ENCODE data around the gene PDZD8. TPM values are rescaled to one million over a fixed set of nuclear protein-coding genes. Genes with fewer than 3 reads are reported as not detected.

PDZD8 gene
- total and polyA plus RNA-seq, 9 donors: 9.0 to 19.4 (median 14.7) TPM

- H3K4me1 ChIP-seq (ENCODE audit: control insufficient read depth, insufficient read depth, low read length): no peaks in the 10 kb centered on the region
- no peaks in the 10 kb centered on the region for H3K27me3 ChIP-seq (ENCODE audit: control insufficient read depth, insufficient read depth, low read length)
- no peak overlapping the region for H3K4me3 ChIP-seq (ENCODE audit: low read length)
- DNase-seq: no peak
- no peak overlapping the region for H3K27ac ChIP-seq (ENCODE audit: low read length)
- H3K9me3 ChIP-seq (replicated peaks; ENCODE audit: control insufficient read depth, low read depth, low read length): peaks cover 6% of the 10 kb centered on the region
- peaks cover 3% of the 10 kb centered on the region for H3K36me3 ChIP-seq (ENCODE audit: control insufficient read depth, insufficient read depth, low read length)
These were observed 40.3 kb downstream of the PDZD8 start for GRCh38 chr10:117334926-117335325.

DNA sequence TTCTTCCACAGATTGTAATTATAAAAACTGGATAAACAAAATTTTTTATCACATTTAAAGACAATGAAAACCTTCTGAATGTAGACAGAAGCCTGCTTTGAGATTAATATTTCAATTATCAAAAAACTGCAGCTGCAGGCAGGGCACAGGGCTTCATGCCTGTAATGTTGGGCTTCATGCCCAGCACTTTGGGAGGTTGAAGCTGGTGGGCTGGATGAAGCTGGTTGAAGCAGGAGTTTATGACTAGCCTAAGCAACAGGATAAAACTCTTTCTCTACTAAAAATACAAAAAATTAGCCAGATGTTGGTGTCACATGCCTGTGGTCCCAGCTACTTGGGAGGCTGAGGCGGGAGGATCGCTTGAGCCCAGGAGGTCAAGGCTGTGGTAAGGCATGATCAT lies 41.2 kb downstream of the PDZD8 start:
- no CpG with 5 or more reads among the region's 2 CpGs for WGBS (ENCODE audit: insufficient coverage)
- H3K4me3 ChIP-seq (ENCODE audit: low read length): no peak overlapping the region
- DNase-seq: no peak
- peaks cover 3% of the 10 kb centered on the region for H3K36me3 ChIP-seq (ENCODE audit: control insufficient read depth, insufficient read depth, low read length)
- peaks cover 6% of the 10 kb centered on the region for H3K9me3 ChIP-seq (replicated peaks; ENCODE audit: control insufficient read depth, low read depth, low read length)
- H3K4me1 ChIP-seq (ENCODE audit: control insufficient read depth, insufficient read depth, low read length): no peaks in the 10 kb centered on the region
- no peaks in the 10 kb centered on the region for H3K27me3 ChIP-seq (ENCODE audit: control insufficient read depth, insufficient read depth, low read length)
- no peak overlapping the region for H3K27ac ChIP-seq (ENCODE audit: low read length)

DNA sequence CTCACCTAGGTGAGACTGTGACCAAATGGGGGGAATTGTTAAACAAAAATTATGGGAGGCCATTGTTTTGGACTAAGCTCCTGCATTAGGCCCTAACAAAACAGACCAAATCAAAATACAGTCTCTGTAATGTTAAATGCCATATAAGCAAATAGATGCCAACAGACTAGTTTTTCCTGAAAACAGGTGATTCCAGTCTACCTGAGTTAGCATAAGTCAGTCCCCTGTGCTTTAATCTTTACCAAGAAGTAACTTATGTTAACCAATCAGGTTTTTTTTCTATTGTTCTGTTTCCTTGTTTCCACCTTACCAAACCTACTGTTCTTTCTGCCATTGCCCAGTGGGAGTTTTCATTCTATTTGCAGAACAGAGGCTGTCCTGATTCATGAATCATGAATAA lies 48.0 kb downstream of the PDZD8 start:
- Histone ChIP-seq H3K4me3 (ENCODE audit: low read length) (no peak overlapping the region), H3K9me3 (replicated peaks; ENCODE audit: control insufficient read depth, low read depth, low read length) (no peaks in the 10 kb centered on the region), H3K4me1 (ENCODE audit: control insufficient read depth, insufficient read depth, low read length) (no peaks in the 10 kb centered on the region), H3K27me3 (ENCODE audit: control insufficient read depth, insufficient read depth, low read length) (no peaks in the 10 kb centered on the region), H3K27ac (ENCODE audit: low read length) (no peak overlapping the region), H3K36me3 (ENCODE audit: control insufficient read depth, insufficient read depth, low read length) (no peaks in the 10 kb centered on the region)
- DNase-seq: no peak

- WGBS (ENCODE audit: insufficient coverage): no CpG with 5 or more reads among the region's 2 CpGs
- Histone ChIP-seq H3K27me3 (ENCODE audit: control insufficient read depth, insufficient read depth, low read length) (no peaks in the 10 kb centered on the region), H3K4me1 (ENCODE audit: control insufficient read depth, insufficient read depth, low read length) (no peaks in the 10 kb centered on the region), H3K27ac (ENCODE audit: low read length) (no peak overlapping the region), H3K36me3 (ENCODE audit: control insufficient read depth, insufficient read depth, low read length) (no peaks in the 10 kb centered on the region), H3K9me3 (replicated peaks; ENCODE audit: control insufficient read depth, low read depth, low read length) (no peaks in the 10 kb centered on the region), H3K4me3 (ENCODE audit: low read length) (no peak overlapping the region)
- DNase-seq: no peak
These were observed 50.9 kb downstream of the PDZD8 start for GRCh38 chr10:117324367-117324766.

- H3K27ac ChIP-seq (ENCODE audit: low read length): no peak overlapping the region
- H3K9me3 ChIP-seq (replicated peaks; ENCODE audit: control insufficient read depth, low read depth, low read length): no peaks in the 10 kb centered on the region
- no peaks in the 10 kb centered on the region for H3K4me1 ChIP-seq (ENCODE audit: control insufficient read depth, insufficient read depth, low read length)
- no peak overlapping the region for H3K4me3 ChIP-seq (ENCODE audit: low read length)
- WGBS (ENCODE audit: insufficient coverage): 52% methylated on average over 2 of the region's 4 CpGs
- no peaks in the 10 kb centered on the region for H3K36me3 ChIP-seq (ENCODE audit: control insufficient read depth, insufficient read depth, low read length)
- H3K27me3 ChIP-seq (ENCODE audit: control insufficient read depth, insufficient read depth, low read length): no peaks in the 10 kb centered on the region
- DNase-seq: no peak
These were observed 53.0 kb downstream of the PDZD8 start for GRCh38 chr10:117322260-117322659.

DNA sequence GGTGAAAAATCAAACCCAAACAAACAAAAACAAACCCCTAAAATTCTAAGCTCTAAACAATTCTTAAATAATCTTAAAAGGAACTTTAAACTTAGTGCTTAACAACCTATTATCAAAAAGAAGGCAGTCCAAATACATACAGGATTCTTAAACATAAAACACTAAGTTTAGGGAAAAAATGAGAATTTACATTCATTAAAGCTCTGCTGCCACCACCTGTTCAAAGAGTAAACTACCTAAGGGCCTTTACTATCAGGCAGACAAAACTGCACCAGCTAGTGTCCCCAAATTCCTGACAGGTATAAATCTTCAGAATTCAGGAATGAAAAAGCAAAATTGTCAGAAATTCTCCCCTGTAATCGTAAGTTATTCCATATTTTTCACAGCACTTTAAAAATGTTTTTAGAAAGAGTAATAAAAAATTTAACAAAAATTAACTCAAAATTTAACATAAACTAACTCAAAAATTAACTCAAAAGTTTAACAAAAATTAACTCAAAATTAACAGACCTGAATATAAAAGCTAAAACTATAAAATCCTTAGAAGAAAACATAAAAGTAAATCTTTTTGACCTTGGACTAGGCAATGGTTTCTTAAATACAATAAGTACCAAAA lies 55.1 kb downstream of the PDZD8 start:
- no CpG with 5 or more reads among the region's 1 CpG for WGBS (ENCODE audit: insufficient coverage)
- H3K27me3 ChIP-seq (ENCODE audit: control insufficient read depth, insufficient read depth, low read length): no peaks in the 10 kb centered on the region
- no peaks in the 10 kb centered on the region for H3K9me3 ChIP-seq (replicated peaks; ENCODE audit: control insufficient read depth, low read depth, low read length)
- H3K36me3 ChIP-seq (ENCODE audit: control insufficient read depth, insufficient read depth, low read length): no peaks in the 10 kb centered on the region
- H3K4me3 ChIP-seq (ENCODE audit: low read length): no peak overlapping the region
- H3K27ac ChIP-seq (ENCODE audit: low read length): no peak overlapping the region
- H3K4me1 ChIP-seq (ENCODE audit: control insufficient read depth, insufficient read depth, low read length): no peaks in the 10 kb centered on the region
- peak; percentile 27 for DNase-seq

DNA sequence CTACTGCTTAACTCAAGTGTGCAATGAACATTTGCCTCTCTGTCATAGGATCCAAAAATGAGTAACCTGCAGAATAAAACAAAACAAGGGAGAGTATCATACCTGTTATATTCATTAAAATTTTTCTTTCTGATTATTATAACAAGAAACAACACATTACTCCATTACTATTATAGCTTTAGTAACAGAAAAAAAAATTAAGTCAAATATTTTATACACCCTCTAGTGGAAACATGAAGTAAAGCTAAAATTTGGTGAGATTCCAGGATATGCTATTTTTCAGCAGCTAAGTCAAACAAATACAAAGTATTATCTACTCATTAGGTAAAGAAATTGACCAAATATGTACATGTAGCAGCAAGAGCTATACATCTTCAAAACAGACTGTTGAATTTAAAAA lies 56.3 kb downstream of the PDZD8 start:
- DNase-seq: no peak
- Histone ChIP-seq H3K4me1 (ENCODE audit: control insufficient read depth, insufficient read depth, low read length) (no peaks in the 10 kb centered on the region), H3K36me3 (ENCODE audit: control insufficient read depth, insufficient read depth, low read length) (no peaks in the 10 kb centered on the region), H3K9me3 (replicated peaks; ENCODE audit: control insufficient read depth, low read depth, low read length) (no peaks in the 10 kb centered on the region), H3K27ac (ENCODE audit: low read length) (no peak overlapping the region), H3K27me3 (ENCODE audit: control insufficient read depth, insufficient read depth, low read length) (no peaks in the 10 kb centered on the region), H3K4me3 (ENCODE audit: low read length) (no peak overlapping the region)

DNA sequence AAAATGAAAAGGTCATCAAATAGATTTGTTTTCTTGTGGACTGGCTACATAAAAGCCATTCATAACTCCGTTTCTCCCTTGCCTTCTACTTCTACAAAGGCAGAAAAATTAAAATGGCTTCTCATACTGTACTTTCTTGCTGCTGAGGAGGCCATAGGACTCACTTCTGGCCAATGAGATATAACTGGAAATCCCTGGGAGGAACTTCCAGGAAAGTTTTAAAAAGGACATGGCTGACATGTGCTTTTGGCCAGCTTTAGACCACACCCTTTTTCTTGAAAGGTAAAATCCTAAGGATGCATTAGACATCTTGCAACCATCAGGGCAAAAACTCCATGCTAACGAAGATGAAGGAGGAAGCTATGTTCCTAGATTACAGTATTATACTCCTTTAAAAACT lies 58.5 kb downstream of the PDZD8 start:
- DNase-seq: no peak

GRCh38 chr10:117313641-117314040 lies 61.6 kb downstream of the PDZD8 start:
- DNase-seq: no peak
- no peak overlapping the region for H3K4me3 ChIP-seq (ENCODE audit: low read length)
- H3K4me1 ChIP-seq (ENCODE audit: control insufficient read depth, insufficient read depth, low read length): no peaks in the 10 kb centered on the region
- no peaks in the 10 kb centered on the region for H3K27me3 ChIP-seq (ENCODE audit: control insufficient read depth, insufficient read depth, low read length)
- no peak overlapping the region for H3K27ac ChIP-seq (ENCODE audit: low read length)
- no peaks in the 10 kb centered on the region for H3K9me3 ChIP-seq (replicated peaks; ENCODE audit: control insufficient read depth, low read depth, low read length)
- peaks cover 5% of the 10 kb centered on the region for H3K36me3 ChIP-seq (ENCODE audit: control insufficient read depth, insufficient read depth, low read length)
- WGBS (ENCODE audit: insufficient coverage): no CpG with 5 or more reads among the region's 1 CpG

More for the DNA sequence above, 58.5 kb downstream of the PDZD8 start:
- Histone ChIP-seq H3K9me3 (replicated peaks; ENCODE audit: control insufficient read depth, low read depth, low read length) (no peaks in the 10 kb centered on the region), H3K4me1 (ENCODE audit: control insufficient read depth, insufficient read depth, low read length) (no peaks in the 10 kb centered on the region), H3K27ac (ENCODE audit: low read length) (no peak overlapping the region), H3K36me3 (ENCODE audit: control insufficient read depth, insufficient read depth, low read length) (peaks cover 5% of the 10 kb centered on the region), H3K4me3 (ENCODE audit: low read length) (no peak overlapping the region), H3K27me3 (ENCODE audit: control insufficient read depth, insufficient read depth, low read length) (no peaks in the 10 kb centered on the region)
- 100% methylated on average over 1 of the region's 2 CpGs for WGBS (ENCODE audit: insufficient coverage)

GRCh38 chr10:117312430-117312829 lies 62.8 kb downstream of the PDZD8 start:
- Histone ChIP-seq H3K27me3 (ENCODE audit: control insufficient read depth, insufficient read depth, low read length) (no peaks in the 10 kb centered on the region), H3K27ac (ENCODE audit: low read length) (no peak overlapping the region), H3K4me3 (ENCODE audit: low read length) (no peak overlapping the region), H3K4me1 (ENCODE audit: control insufficient read depth, insufficient read depth, low read length) (no peaks in the 10 kb centered on the region), H3K9me3 (replicated peaks; ENCODE audit: control insufficient read depth, low read depth, low read length) (no peaks in the 10 kb centered on the region), H3K36me3 (ENCODE audit: control insufficient read depth, insufficient read depth, low read length) (peaks cover 5% of the 10 kb centered on the region)
- WGBS (ENCODE audit: insufficient coverage): 100% methylated on average over 1 of the region's 4 CpGs
- no peak for DNase-seq

GRCh38 chr10:117311261-117311660 lies 64.0 kb downstream of the PDZD8 start:
- 80% methylated on average over 1 of the region's 5 CpGs for WGBS (ENCODE audit: insufficient coverage)
- Histone ChIP-seq H3K4me1 (ENCODE audit: control insufficient read depth, insufficient read depth, low read length) (no peaks in the 10 kb centered on the region), H3K27me3 (ENCODE audit: control insufficient read depth, insufficient read depth, low read length) (no peaks in the 10 kb centered on the region)

More at GRCh38 chr10:117311261-117311660, 64.0 kb downstream of the PDZD8 start:
- no peak for DNase-seq
- H3K9me3 ChIP-seq (replicated peaks; ENCODE audit: control insufficient read depth, low read depth, low read length): no peaks in the 10 kb centered on the region
- H3K27ac ChIP-seq (ENCODE audit: low read length): no peak overlapping the region
- peaks cover 5% of the 10 kb centered on the region for H3K36me3 ChIP-seq (ENCODE audit: control insufficient read depth, insufficient read depth, low read length)
- H3K4me3 ChIP-seq (ENCODE audit: low read length): no peak overlapping the region
